HEK293 (cell line): ENCODE data around the gene ZBTB1.

ENCODE experiments used
- BCL11A ChIP-seq: fragments of 450-650 bp; formaldehyde crosslinking; IDR thresholded peaks from 2 replicates; pipeline ENCODE4 v1.5.1; 2016; ENCODE audit warnings: low read depth, missing biosample characterization, missing genetic modification characterization
- CTCF ChIP-seq: fragments of 450-650 bp; formaldehyde crosslinking; IDR thresholded peaks from 2 replicates; pipeline ENCODE4 v1.5.1; 2016; ENCODE audit warnings: missing biosample characterization, missing genetic modification characterization
- HOXA7 ChIP-seq: sonication (generic); formaldehyde crosslinking; IDR thresholded peaks from 2 replicates; pipeline ENCODE4 v1.8.1; 2022; ENCODE audit warnings: missing genetic modification reagents, borderline replicate concordance
- HOXC10 ChIP-seq: sonication (generic); formaldehyde crosslinking; IDR thresholded peaks from 2 replicates; pipeline ENCODE4 v1.8.1; 2023; ENCODE audit warnings: mild to moderate bottlenecking, missing genetic modification reagents
- ZBTB21 ChIP-seq: fragments of 450-650 bp; formaldehyde crosslinking; IDR thresholded peaks from 2 replicates; pipeline ENCODE4 v1.5.1; 2017; ENCODE audit warnings: missing biosample characterization, missing genetic modification characterization
- ZNF24 ChIP-seq: fragments of 450-650 bp; formaldehyde crosslinking; IDR thresholded peaks from 2 replicates; pipeline ENCODE4 v1.5.1; 2016; ENCODE audit warnings: missing biosample characterization, missing genetic modification characterization
- ZNF335 ChIP-seq: fragments of 450-650 bp; formaldehyde crosslinking; conservative IDR thresholded peaks from 2 replicates; pipeline ENCODE4 v1.5.1; 2016; ENCODE audit warnings: missing biosample characterization, missing genetic modification characterization
- ZNF404 ChIP-seq: fragments of 450-650 bp; formaldehyde crosslinking; IDR thresholded peaks from 2 replicates; pipeline ENCODE4 v1.5.1; 2017; ENCODE audit warnings: missing biosample characterization, missing genetic modification characterization
- ZNF521 ChIP-seq: fragments of 450-650 bp; formaldehyde crosslinking; IDR thresholded peaks from 2 replicates; pipeline ENCODE4 v1.5.1; 2017; ENCODE audit warnings: missing biosample characterization, mild to moderate bottlenecking, missing genetic modification characterization
- ZNF585B ChIP-seq: fragments of 450-650 bp; formaldehyde crosslinking; IDR thresholded peaks from 2 replicates; pipeline ENCODE4 v1.5.1; 2016; ENCODE audit warnings: missing biosample characterization, missing genetic modification characterization
- TF ChIP-seq, protein P1 (sequence below): fragments of 450-650 bp; formaldehyde crosslinking; IDR thresholded peaks from 2 replicates; pipeline ENCODE4 v1.5.1; 2016; ENCODE audit warnings: missing biosample characterization, missing genetic modification characterization

DNA sequence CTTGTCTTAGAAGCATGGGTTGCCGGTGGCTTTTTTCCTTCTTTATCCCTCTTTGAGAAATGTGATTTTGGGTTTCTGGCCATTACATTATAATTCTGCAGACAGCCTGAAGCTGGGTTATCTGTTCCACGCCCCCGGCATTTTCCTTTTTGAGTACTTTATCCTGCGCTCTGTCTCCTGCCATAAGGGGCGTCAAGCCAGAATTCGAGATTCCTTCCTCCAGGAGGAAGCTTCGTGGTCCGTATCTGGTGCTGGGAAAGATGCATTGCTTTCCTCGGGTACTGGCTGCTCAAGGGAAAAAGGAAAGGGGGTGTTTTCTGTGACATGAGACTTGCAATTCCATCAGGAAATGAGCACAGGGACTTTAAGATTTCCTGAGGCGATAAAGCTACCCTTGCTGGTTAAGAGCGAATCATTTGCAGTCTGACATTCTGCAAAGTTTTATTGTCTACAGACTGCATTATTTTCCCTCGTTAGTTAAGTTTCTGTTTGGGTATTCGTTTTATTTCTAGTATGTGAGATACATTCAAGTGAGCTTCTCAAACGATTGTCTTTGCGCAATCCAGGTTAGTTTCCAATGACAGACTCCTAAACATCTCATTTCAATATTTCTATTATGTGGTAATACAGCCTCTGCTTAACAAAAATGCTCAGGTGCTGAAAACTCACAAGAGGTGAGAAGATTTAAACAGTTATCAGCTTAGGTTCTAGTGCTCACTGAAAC lies 38.6 kb upstream of the ZBTB1 start:
- peak; percentile 51 for TF ChIP-seq ZNF335
- no peak for TF ChIP-seq ZNF521 (tag by site-specific recombination)
- TF ChIP-seq BCL11A (tag by site-specific recombination), result no peak
- no peak for TF ChIP-seq ZNF24 (tag by site-specific recombination)
- TF ChIP-seq ZNF404 (tag by site-specific recombination), result no peak
- TF ChIP-seq, protein P1, sequence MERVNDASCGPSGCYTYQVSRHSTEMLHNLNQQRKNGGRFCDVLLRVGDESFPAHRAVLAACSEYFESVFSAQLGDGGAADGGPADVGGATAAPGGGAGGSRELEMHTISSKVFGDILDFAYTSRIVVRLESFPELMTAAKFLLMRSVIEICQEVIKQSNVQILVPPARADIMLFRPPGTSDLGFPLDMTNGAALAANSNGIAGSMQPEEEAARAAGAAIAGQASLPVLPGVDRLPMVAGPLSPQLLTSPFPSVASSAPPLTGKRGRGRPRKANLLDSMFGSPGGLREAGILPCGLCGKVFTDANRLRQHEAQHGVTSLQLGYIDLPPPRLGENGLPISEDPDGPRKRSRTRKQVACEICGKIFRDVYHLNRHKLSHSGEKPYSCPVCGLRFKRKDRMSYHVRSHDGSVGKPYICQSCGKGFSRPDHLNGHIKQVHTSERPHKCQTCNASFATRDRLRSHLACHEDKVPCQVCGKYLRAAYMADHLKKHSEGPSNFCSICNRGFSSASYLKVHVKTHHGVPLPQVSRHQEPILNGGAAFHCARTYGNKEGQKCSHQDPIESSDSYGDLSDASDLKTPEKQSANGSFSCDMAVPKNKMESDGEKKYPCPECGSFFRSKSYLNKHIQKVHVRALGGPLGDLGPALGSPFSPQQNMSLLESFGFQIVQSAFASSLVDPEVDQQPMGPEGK (tag by site-specific recombination), result no peak
- no peak for TF ChIP-seq HOXC10 (CRISPR knock-in tag)
- TF ChIP-seq ZNF585B (tag by site-specific recombination), result no peak
- TF ChIP-seq ZBTB21 (tag by site-specific recombination), result no peak
- 0 out of 2 replicates have a peak, but pooled peaks have one; percentile 21 for TF ChIP-seq CTCF
- TF ChIP-seq HOXA7 (CRISPR knock-in tag), result no peak
